GM21825 (cell line): ENCODE results near the gene PRXL2C.
"Not testable (repeated sequence)": the region's sequence is repeated elsewhere in the genome, so short reads cannot be mapped to it uniquely, and the experiment has no call there.

Experiments
- ATAC-seq: cut with Tn5 transposase; IDR thresholded peaks from one replicate; pipeline ENCODE4 v1.9.1; 2021; ENCODE audit warnings: mild to moderate bottlenecking, moderate library complexity; ENCODE audit not compliant: unreplicated experiment

PRXL2C gene, protein sequence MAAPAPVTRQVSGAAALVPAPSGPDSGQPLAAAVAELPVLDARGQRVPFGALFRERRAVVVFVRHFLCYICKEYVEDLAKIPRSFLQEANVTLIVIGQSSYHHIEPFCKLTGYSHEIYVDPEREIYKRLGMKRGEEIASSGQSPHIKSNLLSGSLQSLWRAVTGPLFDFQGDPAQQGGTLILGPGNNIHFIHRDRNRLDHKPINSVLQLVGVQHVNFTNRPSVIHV

DNA sequence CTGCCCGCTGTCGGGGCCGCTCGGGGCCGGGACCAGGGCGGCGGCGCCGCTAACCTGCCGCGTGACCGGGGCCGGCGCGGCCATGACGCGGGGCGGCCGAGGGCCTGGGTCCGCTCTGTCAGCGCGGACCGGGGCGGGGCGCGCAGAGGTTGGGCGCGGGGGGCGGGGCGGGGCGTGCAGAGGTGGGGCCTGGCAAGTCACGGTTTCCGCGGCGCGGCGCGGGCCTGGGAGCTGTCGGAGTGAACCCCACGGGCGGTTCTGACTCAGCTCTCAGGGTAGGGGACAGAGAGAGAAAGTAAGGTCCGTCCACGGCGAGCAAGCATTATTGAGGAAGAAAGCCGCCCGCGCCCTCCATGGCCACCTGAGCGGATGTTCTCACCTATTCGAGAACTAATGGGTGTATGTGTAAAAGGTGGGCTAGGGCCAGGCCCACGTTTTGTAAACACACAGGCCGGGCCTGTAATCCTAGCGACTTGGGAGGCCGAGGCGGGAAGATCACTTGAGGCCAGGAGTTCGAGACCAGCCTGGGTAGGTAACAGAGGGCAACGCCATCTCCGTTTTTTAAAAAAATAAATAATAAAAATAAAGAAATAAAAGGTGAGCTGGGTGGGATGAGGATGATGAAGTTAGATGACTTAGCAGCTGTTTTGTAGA is at the start of gene PRXL2C:
TSS of gene PRXL2C (minus strand) at position 120 of the 654 bp plus-strand sequence. CDS start at position 84, 36 bp downstream.
- peak; percentile 71 for ATAC-seq

DNA sequence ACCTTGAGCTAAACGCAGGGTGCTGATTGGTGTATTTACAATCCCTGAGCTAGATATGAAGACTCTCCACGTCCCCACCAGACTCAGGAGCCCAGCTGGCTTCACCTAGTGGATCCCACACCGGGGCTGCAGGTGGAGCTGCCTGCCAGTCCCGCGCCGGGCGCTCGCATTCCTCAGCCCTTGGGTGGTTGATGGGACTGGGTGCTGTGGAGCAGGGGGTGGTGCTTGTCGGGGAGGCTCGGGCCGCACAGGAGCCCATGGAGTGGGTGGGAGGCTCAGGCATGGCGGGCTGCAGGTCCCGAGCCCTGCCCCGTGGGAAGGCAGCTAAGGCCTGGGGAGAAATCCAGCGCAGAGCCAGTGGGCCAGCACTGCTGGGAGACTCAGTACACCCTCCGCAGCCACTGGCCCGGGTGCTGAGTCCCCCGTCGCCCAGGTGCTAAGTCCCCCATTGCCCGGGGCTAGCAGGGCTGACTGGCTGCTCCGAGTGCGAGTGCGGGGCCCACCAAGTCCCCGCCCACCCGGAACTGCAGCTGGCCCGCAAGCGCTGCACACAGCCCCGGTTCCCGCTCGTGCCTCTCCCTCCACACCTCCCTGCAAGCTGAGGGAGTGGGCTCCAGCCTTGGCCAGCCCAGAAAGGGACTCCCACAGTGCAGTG is 45.7 kb upstream of the PRXL2C start:
- ATAC-seq = not testable (repeated sequence)

DNA sequence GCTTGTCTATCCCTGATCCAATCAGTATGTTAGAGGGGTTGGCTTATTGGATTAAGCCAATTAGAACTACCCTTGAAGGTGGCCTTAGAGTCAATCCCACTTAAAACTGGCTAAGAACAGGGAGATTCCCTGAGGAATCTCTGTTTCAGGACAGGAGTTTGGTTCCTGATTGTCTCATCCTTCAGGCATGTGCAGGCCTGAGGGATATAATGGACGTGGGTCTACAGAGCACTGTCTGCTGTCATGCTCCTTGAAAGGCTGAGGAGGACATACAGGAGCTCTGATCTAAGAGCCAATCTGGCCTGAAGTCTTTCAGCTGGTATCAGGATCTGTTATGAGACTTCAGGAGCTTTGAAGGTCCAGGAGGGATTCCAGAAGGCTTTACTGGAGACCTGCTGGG is 36.2 kb upstream of the PRXL2C start:
- ATAC-seq = no peak

DNA sequence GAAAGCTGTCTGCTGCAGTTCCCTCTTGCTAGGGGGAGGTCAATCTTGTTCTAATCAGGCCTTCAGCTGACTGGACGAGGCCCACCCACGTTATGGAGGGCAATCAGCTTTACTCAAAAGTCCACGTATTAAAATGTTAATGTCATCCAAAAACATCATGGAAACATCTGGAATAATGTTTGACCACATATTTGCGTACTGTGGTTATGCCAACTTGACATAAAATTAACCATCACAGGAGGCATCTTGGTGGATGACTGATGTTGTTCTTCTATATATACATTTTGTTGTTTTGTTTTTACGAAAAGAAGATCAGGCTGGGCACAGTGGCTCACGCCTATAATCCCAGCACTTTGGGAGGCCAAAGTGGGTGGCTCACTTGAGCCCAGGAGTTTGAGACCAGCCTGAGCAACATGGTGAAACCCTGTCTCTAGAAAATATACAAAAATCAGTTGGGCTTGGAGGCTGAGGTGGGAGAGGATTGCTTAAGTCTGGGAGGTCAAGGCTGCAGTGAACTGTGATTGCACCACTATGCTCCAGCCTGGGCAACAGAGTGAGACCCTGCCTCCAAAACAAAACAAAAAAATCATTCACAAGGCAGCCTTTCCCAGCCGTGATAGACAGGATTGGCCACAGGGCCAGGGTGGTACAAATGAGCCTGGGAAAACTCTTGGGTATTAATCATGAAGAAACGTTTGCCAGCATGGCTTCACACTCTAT is 33.8 kb upstream of the PRXL2C start:
- no peak for ATAC-seq

DNA sequence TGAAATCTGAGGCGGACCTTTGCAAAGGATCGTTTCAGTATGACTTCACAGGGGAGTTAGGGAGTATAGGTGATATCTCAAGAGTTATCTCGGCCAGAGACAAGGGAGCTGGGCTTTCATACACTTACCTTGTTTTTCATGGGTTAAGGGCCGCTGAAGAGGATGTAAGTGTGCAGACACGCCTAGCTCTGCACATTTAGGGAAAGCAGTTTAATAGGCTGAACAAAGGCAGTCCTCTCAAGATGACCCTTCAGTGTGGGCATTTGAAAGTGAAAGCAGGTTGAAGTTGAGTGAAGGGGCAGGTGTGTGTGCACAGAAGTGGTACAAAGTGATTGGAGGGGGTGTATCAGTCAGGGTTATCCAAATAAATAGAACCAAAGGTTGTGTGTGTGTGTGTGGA is 33.1 kb upstream of the PRXL2C start:
- ATAC-seq = no peak

DNA sequence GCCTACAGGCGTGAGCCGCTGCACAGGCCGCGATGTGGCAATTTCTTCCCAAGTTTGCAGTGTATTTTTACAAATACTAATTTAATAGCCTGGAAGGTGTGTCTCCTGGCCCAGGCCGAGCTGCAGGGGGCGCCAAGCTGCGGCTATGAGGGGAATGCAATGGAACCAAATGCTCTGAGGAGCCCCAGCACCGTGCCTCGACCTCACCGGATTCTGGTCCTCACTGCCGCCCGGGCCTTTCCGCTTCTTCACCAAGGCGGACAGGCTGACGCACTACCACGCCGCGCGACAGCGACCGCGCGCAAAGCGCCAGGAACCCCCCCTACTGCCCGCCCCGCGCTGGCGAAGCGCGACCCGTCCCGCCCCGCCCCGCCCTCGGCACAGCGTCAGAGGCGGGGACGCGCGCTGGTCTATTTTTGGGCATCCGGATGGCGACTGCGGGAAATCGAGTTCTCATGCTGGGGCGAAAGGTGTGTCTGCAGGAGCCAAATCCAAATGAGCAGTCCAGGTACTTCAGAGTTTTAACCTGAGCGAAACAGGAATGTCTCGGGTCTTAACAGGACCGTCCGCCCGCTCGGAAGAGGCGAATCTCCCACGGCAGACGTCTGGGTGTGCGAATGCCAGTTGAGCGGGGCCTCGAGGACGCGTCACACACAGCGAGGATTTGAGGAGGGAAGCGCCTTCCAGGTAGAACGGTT is 31.7 kb upstream of the PRXL2C start:
- no peak for ATAC-seq

DNA sequence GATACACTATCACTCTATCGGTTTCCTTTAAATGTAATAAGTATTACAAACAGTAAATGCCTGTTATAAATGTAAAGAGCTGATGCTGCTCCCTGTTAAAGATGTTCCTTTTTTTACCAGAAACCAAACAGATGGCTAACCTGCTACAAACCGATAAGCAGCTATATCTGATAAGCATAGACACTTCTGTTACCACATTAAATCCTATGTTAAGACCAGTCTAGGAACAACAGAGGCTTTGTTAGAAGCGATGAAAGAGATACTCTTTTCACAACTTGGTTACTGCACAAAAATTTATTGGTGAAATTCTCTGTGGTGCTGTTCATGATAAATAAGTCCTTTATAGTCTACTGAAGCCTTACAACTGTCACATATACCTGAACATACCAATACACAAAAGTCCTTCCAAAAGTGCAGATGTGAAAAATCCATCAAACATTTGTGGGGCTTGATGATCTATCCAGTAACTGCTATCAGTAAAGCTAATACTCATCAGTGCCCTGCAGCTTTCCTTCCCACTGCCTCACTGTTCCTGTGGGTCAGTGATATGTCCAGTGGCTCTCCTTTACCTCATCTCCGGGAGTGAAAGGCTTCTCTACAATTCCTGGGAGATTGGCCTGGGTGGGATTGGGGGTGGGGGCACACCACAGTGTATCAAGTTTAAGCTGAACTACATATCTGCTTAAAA is 25.8 kb upstream of the PRXL2C start:
- no peak for ATAC-seq

DNA sequence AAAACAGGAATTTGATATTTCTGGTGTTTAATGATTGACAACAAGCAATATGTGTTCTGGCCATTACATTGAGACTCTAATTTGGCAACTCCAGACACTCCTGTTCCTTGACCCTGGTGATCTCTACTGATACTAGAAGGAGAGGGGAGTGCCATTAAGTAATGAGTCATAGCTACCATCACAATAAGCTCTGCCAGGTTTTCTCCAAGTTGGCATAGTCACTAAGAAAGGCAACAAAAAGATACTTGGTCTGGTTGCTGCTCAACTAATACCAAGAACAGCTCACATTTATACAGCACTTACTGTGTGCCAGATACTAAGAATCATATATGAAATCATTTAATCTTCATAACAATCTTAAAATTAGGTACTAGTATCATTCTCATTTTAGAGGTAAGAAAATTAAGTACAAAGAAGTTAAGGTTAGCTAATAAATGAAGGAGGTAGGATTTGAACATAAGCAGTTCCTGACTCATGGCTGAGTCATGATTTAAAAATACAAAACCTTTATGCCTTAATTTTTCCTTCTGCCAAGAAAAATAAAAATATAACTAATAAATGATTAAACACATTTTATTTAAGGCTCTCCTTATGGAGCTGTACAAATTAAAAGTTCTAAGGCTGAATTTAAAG is 19.9 kb upstream of the PRXL2C start:
- no peak for ATAC-seq

DNA sequence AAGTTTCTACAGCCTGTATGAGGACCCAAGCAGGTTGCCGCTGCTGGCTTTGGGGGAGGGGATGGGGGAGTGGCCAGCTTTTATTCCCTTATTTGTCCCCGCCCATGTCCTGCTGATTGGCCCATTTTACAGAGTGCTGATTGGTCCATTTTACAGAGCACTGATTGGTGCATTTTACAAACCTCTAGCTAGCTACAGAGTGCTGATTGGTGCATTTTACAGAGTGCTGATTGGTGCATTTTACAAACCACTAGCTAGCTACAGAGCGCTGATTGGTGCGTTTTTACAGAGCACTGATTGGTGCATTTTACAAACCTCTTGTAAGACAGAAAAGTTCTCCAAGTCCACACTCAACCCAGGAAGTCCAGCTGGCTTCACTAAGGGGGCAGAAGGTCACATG is 18.7 kb upstream of the PRXL2C start:
- ATAC-seq = not testable (repeated sequence)

DNA sequence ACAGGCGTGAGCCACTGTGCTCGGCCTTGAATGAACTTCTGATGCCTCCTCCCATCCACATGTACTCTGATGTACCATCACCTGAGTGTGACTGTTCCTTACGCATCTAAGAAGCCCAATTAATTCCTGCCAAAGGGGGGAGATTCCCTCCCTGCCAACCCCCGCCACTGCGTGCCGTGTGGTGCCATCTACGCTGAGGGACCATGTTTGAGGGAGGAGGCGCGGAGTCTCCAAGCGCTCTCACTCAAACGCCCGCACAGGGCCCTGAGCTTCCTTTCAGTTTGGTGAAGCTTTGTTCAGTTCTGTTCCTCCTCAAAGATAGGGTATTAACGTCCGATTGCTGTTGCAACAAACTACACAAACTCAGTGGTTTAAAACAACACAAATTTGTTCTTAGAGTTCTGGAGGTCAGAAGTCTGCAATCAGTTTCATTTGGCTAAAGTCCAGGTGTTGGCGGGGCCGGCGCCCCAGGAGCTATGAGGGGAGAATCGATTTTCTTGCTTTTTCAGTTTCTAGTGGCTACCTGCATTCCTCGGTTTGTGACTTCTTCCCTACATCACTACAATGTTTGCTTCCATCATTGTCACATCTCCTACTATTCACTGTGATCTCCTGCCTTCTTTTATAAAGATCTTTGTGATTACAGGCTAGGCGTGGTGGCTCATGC is 13.9 kb upstream of the PRXL2C start:
- no peak for ATAC-seq

DNA sequence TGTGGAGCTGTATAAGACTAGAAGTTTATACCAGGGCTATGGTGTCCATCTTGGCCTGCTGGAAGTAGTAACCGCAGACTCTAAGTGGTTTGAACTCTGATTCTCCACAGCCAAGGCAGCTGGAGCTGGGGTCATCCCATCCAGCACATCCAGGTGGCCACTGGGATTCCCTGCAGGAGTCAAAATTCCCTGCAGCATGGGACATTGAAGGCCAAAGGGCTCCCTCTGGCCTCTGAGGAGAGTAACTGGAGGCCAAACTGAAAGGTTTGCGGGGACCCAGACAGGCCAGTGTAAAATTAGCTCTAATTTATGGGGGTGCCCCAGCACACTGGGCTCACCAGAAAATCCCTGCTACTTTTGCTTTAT is 12.2 kb upstream of the PRXL2C start:
- ATAC-seq = no peak

DNA sequence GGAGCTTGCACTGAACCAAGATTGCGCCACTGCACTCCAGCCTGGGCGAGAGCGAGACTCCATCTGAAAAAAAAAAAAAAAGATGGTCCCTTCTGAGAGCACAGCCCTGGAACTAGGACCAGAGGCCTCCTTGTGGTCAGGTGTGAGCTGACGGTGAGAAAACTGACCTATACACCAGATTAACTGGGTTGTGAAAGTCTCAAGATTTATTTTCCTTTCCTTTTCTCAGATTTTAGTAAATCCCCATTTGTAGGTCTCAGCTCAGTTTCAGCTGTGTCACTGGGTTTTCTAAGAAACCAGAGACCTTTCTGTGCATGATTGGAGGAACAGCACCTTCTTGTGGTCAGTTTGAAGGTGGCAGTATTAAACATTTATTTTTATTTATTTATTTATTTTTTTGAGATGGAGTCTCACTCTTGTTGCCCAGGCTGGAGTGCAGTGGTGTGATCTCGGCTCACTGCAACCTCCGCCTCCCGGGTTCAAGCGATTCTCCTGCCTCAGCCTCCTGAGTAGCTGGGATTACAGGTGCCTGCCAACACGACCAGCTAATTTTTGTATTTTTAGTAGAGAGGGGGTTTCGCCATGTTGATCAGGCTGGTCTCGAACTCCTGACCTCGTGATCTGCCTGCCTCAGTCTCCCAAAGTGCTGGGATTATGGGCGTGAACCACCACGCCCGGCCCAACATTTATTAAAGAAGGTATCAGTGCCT is 11.7 kb upstream of the PRXL2C start:
- peak; percentile 74 for ATAC-seq

DNA sequence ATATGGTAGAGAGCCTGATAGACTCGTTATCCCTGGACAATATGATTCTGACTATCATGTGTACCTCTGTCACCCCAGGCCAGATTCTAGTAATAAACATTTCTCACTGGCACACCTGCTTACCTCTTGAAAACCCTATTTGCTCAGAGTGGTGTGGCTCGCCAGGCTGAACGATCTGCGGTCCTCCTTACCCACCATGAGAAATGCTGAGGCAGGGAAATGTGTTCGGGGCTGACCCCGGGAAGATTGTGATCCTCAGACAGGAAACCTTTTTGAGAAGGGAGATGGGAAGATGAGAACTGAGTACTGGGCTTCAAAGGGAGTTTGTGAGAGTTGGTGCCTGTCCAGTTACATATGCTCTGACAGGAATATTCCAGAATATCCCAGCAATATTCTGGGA is 10.7 kb upstream of the PRXL2C start:
- no peak for ATAC-seq

DNA sequence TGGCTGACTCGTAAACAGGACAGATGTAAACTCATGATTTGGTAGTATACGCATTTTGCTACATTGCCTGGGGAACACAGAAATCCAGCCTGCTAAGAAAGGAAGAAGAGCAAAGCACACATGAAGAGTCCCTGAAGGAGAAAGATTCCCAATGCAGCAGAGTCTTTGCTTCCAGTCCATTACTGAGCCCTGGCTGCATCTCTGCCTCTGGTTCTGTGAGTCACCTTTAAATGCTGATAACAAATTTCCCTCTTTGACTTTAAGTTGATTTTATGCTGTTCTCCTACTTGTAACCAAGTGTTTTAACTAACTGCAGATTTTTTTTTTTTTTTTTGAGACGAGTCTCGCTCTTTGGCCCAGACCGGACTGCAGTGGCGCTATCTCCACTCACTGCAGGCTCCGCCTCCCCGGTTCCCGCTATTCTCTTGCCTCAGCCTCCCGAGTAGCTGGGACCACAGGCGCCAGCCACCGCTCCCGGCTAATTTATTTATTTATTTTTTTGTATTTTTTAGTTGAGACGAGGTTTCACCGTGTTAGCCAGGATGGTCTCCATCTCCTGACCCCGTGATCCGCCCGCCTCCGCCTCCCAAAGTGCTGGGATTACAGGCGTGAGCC is 8.5 kb upstream of the PRXL2C start:
- ATAC-seq = no peak

DNA sequence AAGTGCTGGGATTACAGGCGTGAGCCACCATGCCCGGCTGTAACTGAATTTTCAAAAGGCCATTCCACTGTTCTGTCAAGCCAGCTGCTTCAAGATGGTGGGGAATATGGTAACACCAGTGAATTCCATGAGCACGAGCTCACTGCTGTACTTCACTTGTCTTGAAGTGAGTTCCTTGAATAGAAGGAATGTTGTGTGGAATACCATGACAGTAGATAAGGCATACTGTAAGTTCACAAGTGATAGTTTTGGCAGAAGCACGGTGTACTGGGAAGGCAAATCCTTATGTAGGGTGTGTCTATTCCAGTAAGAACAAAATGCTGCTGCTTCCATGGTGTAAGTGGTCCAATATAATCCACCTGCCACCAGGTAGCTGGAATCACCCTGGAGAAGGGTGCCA is 6.6 kb upstream of the PRXL2C start:
- ATAC-seq = no peak

DNA sequence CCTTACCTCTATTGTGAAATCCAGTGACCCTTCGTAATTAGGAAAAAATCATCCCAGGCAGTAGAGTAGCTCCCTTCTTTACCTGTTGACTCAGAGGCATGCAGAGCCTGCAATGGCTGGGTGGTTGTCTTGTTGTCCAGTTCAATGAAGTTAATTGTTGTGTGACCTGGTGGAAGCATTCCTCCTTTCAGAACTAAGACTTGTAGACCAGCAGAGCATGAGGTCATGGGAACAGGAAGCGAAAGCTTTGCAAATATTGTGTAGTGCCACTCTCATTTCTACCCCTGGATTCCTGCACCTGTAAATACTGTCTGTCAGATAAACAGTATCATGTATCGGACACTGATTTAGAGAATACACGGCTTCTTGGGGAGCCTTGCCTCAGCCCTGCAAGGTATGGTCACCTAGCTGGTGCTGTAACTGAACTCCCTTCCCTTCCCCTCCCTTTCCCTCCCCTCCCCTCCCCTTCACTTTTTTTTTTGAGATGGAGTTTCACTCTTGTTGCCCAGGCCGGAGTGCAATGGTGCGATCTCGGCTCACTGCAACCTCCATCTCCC is 5.7 kb upstream of the PRXL2C start:
- no peak for ATAC-seq

DNA sequence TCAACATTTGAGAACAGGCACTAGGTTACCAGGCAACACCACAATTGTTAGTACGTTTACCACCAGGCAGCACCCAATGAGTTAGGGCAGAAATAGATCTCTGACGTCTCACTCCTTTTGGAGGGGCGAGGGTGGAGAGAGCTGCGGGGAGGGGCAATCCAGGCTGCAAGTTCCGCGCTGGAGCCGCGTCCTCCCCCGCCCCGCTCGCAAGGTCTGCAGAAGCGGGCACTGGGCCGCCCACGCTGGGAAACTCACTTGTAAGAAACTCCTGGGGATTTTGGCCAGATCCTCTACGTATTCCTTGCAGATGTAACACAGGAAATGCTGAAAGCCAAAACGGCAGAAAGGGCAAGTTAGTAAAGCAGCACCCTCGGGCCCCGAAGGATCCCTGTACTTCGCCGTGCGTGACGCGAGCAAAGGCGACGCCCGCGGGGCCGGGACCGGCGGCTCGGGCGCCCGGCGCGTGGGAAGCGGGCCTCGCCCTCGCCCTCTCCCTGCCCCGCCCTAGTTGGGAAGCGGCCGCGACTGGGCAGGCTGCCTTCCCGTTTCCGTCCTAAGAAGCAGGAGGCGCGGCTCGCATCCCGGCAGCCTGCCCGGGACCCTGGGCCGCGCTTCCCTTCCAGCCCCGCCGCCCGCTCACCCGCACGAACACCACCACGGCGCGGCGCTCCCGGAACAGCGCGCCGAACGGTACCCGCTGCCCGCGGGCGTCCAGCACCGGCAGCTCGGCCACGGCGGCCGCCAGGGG is 493 bp downstream of the PRXL2C start:
- peak; percentile 44 for ATAC-seq
